T-helper 2 cell treated with Interferon-gamma antibody and Interleukin-4, amounts not matched to agents 5 μg/mL and 100 μg/mL, for 36 hours (primary cell): Measurements from ENCODE around the gene BFSP1.

ENCODE experiments used
- DNase-seq: peaks from one replicate; pipeline ENCODE4 v3.0.0; 2021; ENCODE audit warnings: low spot score
- H3K27ac Mint-ChIP-seq: one replicate; pipeline ENCODE4 v1.8.0; 2021; ENCODE audit warnings: mild to moderate bottlenecking, mixed read lengths
- H3K27me3 Mint-ChIP-seq: one replicate; pipeline ENCODE4 v1.8.0; 2021; ENCODE audit warnings: low read depth, mixed read lengths
- H3K36me3 Mint-ChIP-seq: one replicate; pipeline ENCODE4 v1.8.0; 2021; ENCODE audit warnings: low read depth, mixed read lengths
- H3K4me1 Mint-ChIP-seq: one replicate; pipeline ENCODE4 v1.8.0; 2021; ENCODE audit warnings: low read depth, mixed read lengths
- H3K4me3 Mint-ChIP-seq: one replicate; pipeline ENCODE4 v1.8.0; 2022; ENCODE audit warnings: mild to moderate bottlenecking, moderate library complexity, mixed read lengths
- H3K9me3 Mint-ChIP-seq: one replicate; pipeline ENCODE4 v1.8.0; 2021; ENCODE audit warnings: mixed read lengths

BFSP1 gene

GRCh38 chr20:17542481-17542880 is 11.3 kb upstream of the BFSP1 start:
- DNase-seq = no peak
- Mint-ChIP-seq H3K27me3 (peaks cover 62% of the 10 kb centered on the region), H3K4me3 (no peak overlapping the region), H3K4me1 (peaks cover 7% of the 10 kb centered on the region), H3K36me3 (no peaks in the 10 kb centered on the region), H3K27ac (no peak overlapping the region), H3K9me3 (no peaks in the 10 kb centered on the region)

- DNase-seq = no peak
- Mint-ChIP-seq H3K9me3 (no peaks in the 10 kb centered on the region), H3K4me3 (no peak overlapping the region), H3K36me3 (no peaks in the 10 kb centered on the region), H3K4me1 (peaks cover 10% of the 10 kb centered on the region), H3K27me3 (peaks cover 58% of the 10 kb centered on the region), H3K27ac (no peak overlapping the region)
Observed at GRCh38 chr20:17541996-17542395, 10.8 kb upstream of the BFSP1 start.

- DNase-seq = no peak
- H3K27ac Mint-ChIP-seq = no peak overlapping the region
- no peaks in the 10 kb centered on the region for H3K36me3 Mint-ChIP-seq
- H3K4me3 Mint-ChIP-seq = no peak overlapping the region
- peaks cover 14% of the 10 kb centered on the region for H3K4me1 Mint-ChIP-seq
- no peaks in the 10 kb centered on the region for H3K9me3 Mint-ChIP-seq
- peaks cover 62% of the 10 kb centered on the region for H3K27me3 Mint-ChIP-seq
Observed at GRCh38 chr20:17541596-17541995, 10.4 kb upstream of the BFSP1 start.

GRCh38 chr20:17538517-17539170 is 7.5 kb upstream of the BFSP1 start:
- no peaks in the 10 kb centered on the region for H3K36me3 Mint-ChIP-seq
- H3K9me3 Mint-ChIP-seq = no peaks in the 10 kb centered on the region
- H3K27me3 Mint-ChIP-seq = peaks cover 41% of the 10 kb centered on the region
- no peak overlapping the region for H3K4me3 Mint-ChIP-seq
- no peak overlapping the region for H3K27ac Mint-ChIP-seq
- DNase-seq = peak; percentile 28
- peaks cover 24% of the 10 kb centered on the region for H3K4me1 Mint-ChIP-seq

GRCh38 chr20:17537959-17538358 is 6.8 kb upstream of the BFSP1 start:
- no peak overlapping the region for H3K27ac Mint-ChIP-seq

GRCh38 chr20:17536944-17537444 is 5.8 kb upstream of the BFSP1 start:
- Mint-ChIP-seq H3K36me3 (no peaks in the 10 kb centered on the region), H3K4me3 (no peak overlapping the region)

More at GRCh38 chr20:17537959-17538358, 6.8 kb upstream of the BFSP1 start:
- Mint-ChIP-seq H3K4me1 (peaks cover 30% of the 10 kb centered on the region), H3K36me3 (no peaks in the 10 kb centered on the region), H3K4me3 (no peak overlapping the region), H3K9me3 (no peaks in the 10 kb centered on the region), H3K27me3 (peaks cover 34% of the 10 kb centered on the region)
- no peak for DNase-seq

GRCh38 chr20:17534077-17534476 is 2.9 kb upstream of the BFSP1 start:
- H3K27ac Mint-ChIP-seq = peak overlapping the region; percentile 24
- H3K4me1 Mint-ChIP-seq = peaks cover 38% of the 10 kb centered on the region
- H3K36me3 Mint-ChIP-seq = no peaks in the 10 kb centered on the region
- H3K9me3 Mint-ChIP-seq = no peaks in the 10 kb centered on the region
- DNase-seq = no peak
- H3K27me3 Mint-ChIP-seq = peaks cover 21% of the 10 kb centered on the region
- no peak overlapping the region for H3K4me3 Mint-ChIP-seq

More at GRCh38 chr20:17536944-17537444, 5.8 kb upstream of the BFSP1 start:
- H3K27ac Mint-ChIP-seq = peak overlapping the region; percentile 41
- peaks cover 28% of the 10 kb centered on the region for H3K27me3 Mint-ChIP-seq
- H3K4me1 Mint-ChIP-seq = peaks cover 30% of the 10 kb centered on the region
- no peaks in the 10 kb centered on the region for H3K9me3 Mint-ChIP-seq
- DNase-seq = peak; percentile 63

GRCh38 chr20:17533396-17533795 is 2.2 kb upstream of the BFSP1 start:
- DNase-seq = peak; percentile 17

GRCh38 chr20:17531665-17532025 is 466 bp upstream of the BFSP1 start:
- Mint-ChIP-seq H3K27ac (peak overlapping the region; percentile 94), H3K9me3 (no peaks in the 10 kb centered on the region), H3K36me3 (no peaks in the 10 kb centered on the region), H3K4me1 (peaks cover 25% of the 10 kb centered on the region), H3K27me3 (peaks cover 14% of the 10 kb centered on the region), H3K4me3 (peak overlapping the region; percentile 95)
- DNase-seq = no peak

More at GRCh38 chr20:17533396-17533795, 2.2 kb upstream of the BFSP1 start:
- Mint-ChIP-seq H3K4me3 (no peak overlapping the region), H3K27me3 (peaks cover 16% of the 10 kb centered on the region), H3K36me3 (no peaks in the 10 kb centered on the region), H3K9me3 (no peaks in the 10 kb centered on the region), H3K4me1 (peaks cover 34% of the 10 kb centered on the region), H3K27ac (peak overlapping the region; percentile 46)

- peaks cover 24% of the 10 kb centered on the region for H3K4me1 Mint-ChIP-seq
- H3K36me3 Mint-ChIP-seq = no peaks in the 10 kb centered on the region
- no peak for DNase-seq
- H3K27me3 Mint-ChIP-seq = peaks cover 14% of the 10 kb centered on the region
- H3K9me3 Mint-ChIP-seq = no peaks in the 10 kb centered on the region
- peak overlapping the region; percentile 70 for H3K27ac Mint-ChIP-seq
- H3K4me3 Mint-ChIP-seq = peak overlapping the region; percentile 74
Observed at GRCh38 chr20:17530153-17530552, 1.0 kb downstream of the BFSP1 start.

- Mint-ChIP-seq H3K4me1 (peaks cover 24% of the 10 kb centered on the region), H3K9me3 (no peaks in the 10 kb centered on the region), H3K27ac (no peak overlapping the region), H3K27me3 (peaks cover 14% of the 10 kb centered on the region), H3K4me3 (no peak overlapping the region), H3K36me3 (no peaks in the 10 kb centered on the region)
- no peak for DNase-seq
Observed at GRCh38 chr20:17529586-17529985, 1.6 kb downstream of the BFSP1 start.

GRCh38 chr20:17525650-17526049 is 5.5 kb downstream of the BFSP1 start:
- Mint-ChIP-seq H3K4me1 (peaks cover 6% of the 10 kb centered on the region), H3K27ac (no peak overlapping the region), H3K27me3 (peaks cover 17% of the 10 kb centered on the region), H3K4me3 (no peak overlapping the region), H3K9me3 (no peaks in the 10 kb centered on the region), H3K36me3 (no peaks in the 10 kb centered on the region)
- DNase-seq = no peak

GRCh38 chr20:17525132-17525531 is 6.0 kb downstream of the BFSP1 start:
- no peak for DNase-seq
- peaks cover 17% of the 10 kb centered on the region for H3K27me3 Mint-ChIP-seq
- no peaks in the 10 kb centered on the region for H3K9me3 Mint-ChIP-seq
- no peak overlapping the region for H3K4me3 Mint-ChIP-seq
- no peak overlapping the region for H3K27ac Mint-ChIP-seq
- peaks cover 5% of the 10 kb centered on the region for H3K4me1 Mint-ChIP-seq
- no peaks in the 10 kb centered on the region for H3K36me3 Mint-ChIP-seq

- no peak overlapping the region for H3K4me3 Mint-ChIP-seq
- no peaks in the 10 kb centered on the region for H3K9me3 Mint-ChIP-seq
- H3K36me3 Mint-ChIP-seq = no peaks in the 10 kb centered on the region
Observed at GRCh38 chr20:17524560-17524959, 6.6 kb downstream of the BFSP1 start.

GRCh38 chr20:17523326-17523725 is 7.9 kb downstream of the BFSP1 start:
- H3K36me3 Mint-ChIP-seq = no peaks in the 10 kb centered on the region
- no peaks in the 10 kb centered on the region for H3K9me3 Mint-ChIP-seq
- H3K27ac Mint-ChIP-seq = no peak overlapping the region
- H3K27me3 Mint-ChIP-seq = peaks cover 10% of the 10 kb centered on the region
- H3K4me1 Mint-ChIP-seq = peaks cover 5% of the 10 kb centered on the region
- H3K4me3 Mint-ChIP-seq = no peak overlapping the region
- no peak for DNase-seq

More at GRCh38 chr20:17524560-17524959, 6.6 kb downstream of the BFSP1 start:
- Mint-ChIP-seq H3K27ac (no peak overlapping the region), H3K4me1 (peaks cover 5% of the 10 kb centered on the region), H3K27me3 (peaks cover 13% of the 10 kb centered on the region)
- no peak for DNase-seq
